Smooth muscle cell (in vitro differentiated cells): ENCODE data around the gene NUCKS1. TPM values are rescaled to one million over a fixed set of nuclear protein-coding genes. Genes with fewer than 3 reads are reported as not detected.

Experiments used
- DNase-seq: peaks from one replicate; lab custom pipeline; 2025; ENCODE audit not compliant: unreplicated experiment; lab: John Stamatoyannopoulos, UW
- H2AFZ ChIP-seq: fragments of 200-600 bp; sonication (generic); 2 replicates; pipeline ENCODE4 v1.6.0; 2016; ENCODE audit warnings: antibody characterized with exemption, low read depth, mild to moderate bottlenecking
- H3F3A ChIP-seq: fragments of 200-600 bp; sonication (generic); 2 replicates; pipeline ENCODE4 v1.6.0; 2017; ENCODE audit warnings: antibody characterized with exemption, low read depth
- H3K27ac ChIP-seq: fragments of 200-600 bp; sonication (generic); 2 replicates; pipeline ENCODE4 v1.5.1; 2016; ENCODE audit warnings: low read depth, mild to moderate bottlenecking
- H3K27me3 ChIP-seq: fragments of 200-600 bp; sonication (generic); 2 replicates; pipeline ENCODE4 v1.6.1; 2016; ENCODE audit warnings: low read depth, mild to moderate bottlenecking
- H3K36me3 ChIP-seq: fragments of 200-600 bp; sonication (generic); 2 replicates; pipeline ENCODE4 v1.5.1; 2016; ENCODE audit warnings: low read depth
- H3K4me1 ChIP-seq: fragments of 200-600 bp; sonication (generic); 2 replicates; pipeline ENCODE4 v1.5.1; 2016; ENCODE audit warnings: low read depth
- H3K4me2 ChIP-seq: fragments of 200-600 bp; sonication (generic); 2 replicates; pipeline ENCODE4 v1.6.0; 2016; ENCODE audit warnings: mild to moderate bottlenecking
- H3K4me3 ChIP-seq: fragments of 200-600 bp; sonication (generic); 2 replicates; pipeline ENCODE4 v1.5.1; 2016; ENCODE audit warnings: mild to moderate bottlenecking
- H3K79me2 ChIP-seq: fragments of 200-600 bp; sonication (generic); 2 replicates; pipeline ENCODE4 v1.6.0; 2016; ENCODE audit warnings: low read depth, mild to moderate bottlenecking
- H3K9ac ChIP-seq: fragments of 200-600 bp; sonication (generic); 2 replicates; pipeline ENCODE4 v1.6.0; 2016; ENCODE audit warnings: low read depth
- H3K9me3 ChIP-seq: fragments of 200-600 bp; sonication (generic); replicated peaks from 2 replicates; pipeline ENCODE4 v1.5.1; 2016; ENCODE audit warnings: low read depth
- H4K20me1 ChIP-seq: fragments of 200-600 bp; sonication (generic); 2 replicates; pipeline ENCODE4 v1.6.0; 2016; ENCODE audit warnings: low read depth
- CTCF ChIP-seq: fragments of 200-600 bp; sonication (generic); IDR thresholded peaks from 2 replicates; pipeline ENCODE4 v1.5.1; 2017; ENCODE audit warnings: borderline replicate concordance, mild to moderate bottlenecking, antibody characterized with exemption; ENCODE audit not compliant: insufficient read depth, poor library complexity, severe bottlenecking
- WGBS: methylation state at CpG from one replicate; pipeline ENCODE4 v1.1.7; 2016; ENCODE audit warnings: low lambda C conversion rate; 5-methylcytosine and 5-hydroxymethylcytosine counted together
- polyA plus RNA-seq: library from polyadenylated mRNA; unstranded; fragments of >200 nt; fragmentation: Nextera tagmentation; extraction: Ambion mirVana; gene quantifications from 2 replicates; pipeline ENCODE4 v1.2.1, GENCODE V29; 2016
- total RNA-seq: library from RNA; depleted of rRNA; stranded (reverse); fragments of >200 nt; gene quantifications from 2 replicates; pipeline ENCODE4 v1.2.3, GENCODE V29; 2014

Gene NUCKS1
- total and polyA plus RNA-seq, 2 experiments from 2014 or later = 29.1 to 139 TPM

- H2AFZ ChIP-seq = no peak overlapping the region
- WGBS = 94% methylated on average over 2 of the region's 2 CpGs
- peaks cover 8% of the 10 kb centered on the region for H3F3A ChIP-seq
- no peaks in the 10 kb centered on the region for H3K4me1 ChIP-seq
- H3K36me3 ChIP-seq = peaks cover 5% of the 10 kb centered on the region
- no peak overlapping the region for H3K4me3 ChIP-seq
- H3K4me2 ChIP-seq = no peak overlapping the region
- H3K79me2 ChIP-seq = peaks cover 97% of the 10 kb centered on the region
- H3K9ac ChIP-seq = no peak overlapping the region
- no peak for TF ChIP-seq CTCF
- DNase-seq = no peak
- H3K27me3 ChIP-seq = no peaks in the 10 kb centered on the region
- H3K9me3 ChIP-seq = no peaks in the 10 kb centered on the region
- H4K20me1 ChIP-seq = peaks cover 100% of the 10 kb centered on the region
- no peak overlapping the region for H3K27ac ChIP-seq
Observed at GRCh38 chr1:205733438-205734175, 16.4 kb downstream of the NUCKS1 start.

GRCh38 chr1:205729945-205730610, 19.9 kb downstream of the NUCKS1 start:
- DNase-seq = no peak
- 78% methylated on average over 9 of the region's 9 CpGs for WGBS
- Histone ChIP-seq H3K27ac (no peak overlapping the region), H3F3A (peaks cover 9% of the 10 kb centered on the region), H3K4me2 (no peak overlapping the region), H2AFZ (no peak overlapping the region), H4K20me1 (peaks cover 100% of the 10 kb centered on the region), H3K9me3 (no peaks in the 10 kb centered on the region), H3K9ac (no peak overlapping the region), H3K36me3 (peaks cover 9% of the 10 kb centered on the region), H3K4me1 (no peaks in the 10 kb centered on the region), H3K4me3 (no peak overlapping the region), H3K27me3 (no peaks in the 10 kb centered on the region), H3K79me2 (peaks cover 97% of the 10 kb centered on the region)
- no peak for TF ChIP-seq CTCF

GRCh38 chr1:205726619-205727125, 23.3 kb downstream of the NUCKS1 start:
- TF ChIP-seq CTCF = no peak
- H4K20me1 ChIP-seq = peaks cover 93% of the 10 kb centered on the region
- H3K4me3 ChIP-seq = no peak overlapping the region
- no peak overlapping the region for H3K9ac ChIP-seq
- whole genome bisulfite sequencing = 96% methylated on average over 4 of the region's 4 CpGs
- H3K4me2 ChIP-seq = no peak overlapping the region
- H3K4me1 ChIP-seq = no peaks in the 10 kb centered on the region
- H3K27me3 ChIP-seq = no peaks in the 10 kb centered on the region
- H2AFZ ChIP-seq = no peak overlapping the region
- DNase-seq = no peak
- peaks cover 78% of the 10 kb centered on the region for H3K79me2 ChIP-seq
- H3K36me3 ChIP-seq = peaks cover 5% of the 10 kb centered on the region
- H3F3A ChIP-seq = peaks cover 6% of the 10 kb centered on the region
- H3K9me3 ChIP-seq = no peaks in the 10 kb centered on the region
- H3K27ac ChIP-seq = no peak overlapping the region
